T-helper 1 cell treated with Interleukin-12 subunit alpha and Interleukin-12 subunit beta and Interleukin-4 antibody, amounts not matched to agents 30 μg/mL and 1 μg/mL, for 36 hours (primary cell): ENCODE data around the gene METTL8.

Source experiments
- H3K27ac Mint-ChIP-seq: one replicate; pipeline ENCODE4 v1.8.0; 2021; ENCODE audit warnings: mild to moderate bottlenecking, mixed read lengths
- H3K27me3 Mint-ChIP-seq: one replicate; pipeline ENCODE4 v1.8.0; 2021; ENCODE audit warnings: low read depth, mixed read lengths
- H3K36me3 Mint-ChIP-seq: one replicate; pipeline ENCODE4 v1.8.0; 2021; ENCODE audit warnings: low read depth, mixed read lengths
- H3K4me1 Mint-ChIP-seq: one replicate; pipeline ENCODE4 v1.8.0; 2021; ENCODE audit warnings: low read depth, mixed read lengths
- H3K4me3 Mint-ChIP-seq: one replicate; pipeline ENCODE4 v1.8.0; 2021; ENCODE audit warnings: mild to moderate bottlenecking, moderate library complexity, mixed read lengths
- H3K9me3 Mint-ChIP-seq: one replicate; pipeline ENCODE4 v1.8.0; 2021; ENCODE audit warnings: mixed read lengths

Gene METTL8

GRCh38 chr2:171412571-171413175 lies 21.1 kb downstream of the METTL8 start:
- peaks cover 14% of the 10 kb centered on the region for H3K4me1 Mint-ChIP-seq
- H3K9me3 Mint-ChIP-seq = no peaks in the 10 kb centered on the region
- no peak overlapping the region for H3K4me3 Mint-ChIP-seq
- no peak overlapping the region for H3K27ac Mint-ChIP-seq
- H3K27me3 Mint-ChIP-seq = no peaks in the 10 kb centered on the region
- H3K36me3 Mint-ChIP-seq = no peaks in the 10 kb centered on the region

GRCh38 chr2:171411791-171412483 lies 21.9 kb downstream of the METTL8 start:
- Mint-ChIP-seq H3K36me3 (no peaks in the 10 kb centered on the region), H3K27me3 (no peaks in the 10 kb centered on the region), H3K4me1 (peaks cover 18% of the 10 kb centered on the region), H3K4me3 (no peak overlapping the region), H3K9me3 (no peaks in the 10 kb centered on the region), H3K27ac (no peak overlapping the region)

- no peaks in the 10 kb centered on the region for H3K9me3 Mint-ChIP-seq
- H3K4me3 Mint-ChIP-seq = no peak overlapping the region
- peaks cover 17% of the 10 kb centered on the region for H3K4me1 Mint-ChIP-seq
- H3K27me3 Mint-ChIP-seq = no peaks in the 10 kb centered on the region
- no peak overlapping the region for H3K27ac Mint-ChIP-seq
- H3K36me3 Mint-ChIP-seq = no peaks in the 10 kb centered on the region
These were observed 22.6 kb downstream of the METTL8 start for GRCh38 chr2:171411214-171411613.

GRCh38 chr2:171410624-171411023 lies 23.2 kb downstream of the METTL8 start:
- Mint-ChIP-seq H3K27me3 (no peaks in the 10 kb centered on the region), H3K27ac (no peak overlapping the region), H3K4me1 (peaks cover 17% of the 10 kb centered on the region), H3K4me3 (no peak overlapping the region), H3K9me3 (no peaks in the 10 kb centered on the region), H3K36me3 (peaks cover 3% of the 10 kb centered on the region)

- Mint-ChIP-seq H3K36me3 (peaks cover 6% of the 10 kb centered on the region), H3K4me1 (peaks cover 20% of the 10 kb centered on the region), H3K27ac (no peak overlapping the region), H3K4me3 (no peak overlapping the region), H3K9me3 (peaks cover under 1% of the 10 kb centered on the region), H3K27me3 (no peaks in the 10 kb centered on the region)
These were observed 23.7 kb downstream of the METTL8 start for GRCh38 chr2:171410101-171410500.

GRCh38 chr2:171409436-171409971 lies 24.3 kb downstream of the METTL8 start:
- H3K27me3 Mint-ChIP-seq = no peaks in the 10 kb centered on the region
- peaks cover 5% of the 10 kb centered on the region for H3K9me3 Mint-ChIP-seq
- H3K27ac Mint-ChIP-seq = peak overlapping the region; percentile 19
- H3K4me1 Mint-ChIP-seq = peaks cover 18% of the 10 kb centered on the region
- H3K4me3 Mint-ChIP-seq = peak overlapping the region; percentile 35
- peaks cover 10% of the 10 kb centered on the region for H3K36me3 Mint-ChIP-seq

GRCh38 chr2:171407676-171408044 lies 26.1 kb downstream of the METTL8 start:
- Mint-ChIP-seq H3K4me3 (no peak overlapping the region), H3K36me3 (peaks cover 12% of the 10 kb centered on the region), H3K4me1 (peaks cover 21% of the 10 kb centered on the region), H3K9me3 (peaks cover 5% of the 10 kb centered on the region), H3K27ac (no peak overlapping the region), H3K27me3 (no peaks in the 10 kb centered on the region)

GRCh38 chr2:171407030-171407675 lies 26.6 kb downstream of the METTL8 start:
- Mint-ChIP-seq H3K4me3 (no peak overlapping the region), H3K27ac (no peak overlapping the region), H3K9me3 (peaks cover 7% of the 10 kb centered on the region), H3K27me3 (no peaks in the 10 kb centered on the region), H3K36me3 (peaks cover 12% of the 10 kb centered on the region), H3K4me1 (peaks cover 21% of the 10 kb centered on the region)

- no peaks in the 10 kb centered on the region for H3K27me3 Mint-ChIP-seq
- H3K4me3 Mint-ChIP-seq = no peak overlapping the region
- H3K27ac Mint-ChIP-seq = no peak overlapping the region
- H3K4me1 Mint-ChIP-seq = peaks cover 21% of the 10 kb centered on the region
- H3K9me3 Mint-ChIP-seq = peaks cover 15% of the 10 kb centered on the region
- H3K36me3 Mint-ChIP-seq = peaks cover 16% of the 10 kb centered on the region
These were observed 27.7 kb downstream of the METTL8 start for GRCh38 chr2:171406044-171406443.

- Mint-ChIP-seq H3K36me3 (peaks cover 17% of the 10 kb centered on the region), H3K9me3 (peaks cover 15% of the 10 kb centered on the region), H3K27me3 (no peaks in the 10 kb centered on the region), H3K4me1 (peaks cover 21% of the 10 kb centered on the region), H3K4me3 (no peak overlapping the region), H3K27ac (no peak overlapping the region)
These were observed 28.2 kb downstream of the METTL8 start for GRCh38 chr2:171405546-171405945.

GRCh38 chr2:171404719-171405118 lies 29.1 kb downstream of the METTL8 start:
- peaks cover 17% of the 10 kb centered on the region for H3K36me3 Mint-ChIP-seq
- no peak overlapping the region for H3K4me3 Mint-ChIP-seq
- no peak overlapping the region for H3K27ac Mint-ChIP-seq
- peaks cover 15% of the 10 kb centered on the region for H3K9me3 Mint-ChIP-seq
- H3K27me3 Mint-ChIP-seq = no peaks in the 10 kb centered on the region
- H3K4me1 Mint-ChIP-seq = peaks cover 21% of the 10 kb centered on the region

GRCh38 chr2:171404261-171404660 lies 29.5 kb downstream of the METTL8 start:
- Mint-ChIP-seq H3K9me3 (peaks cover 15% of the 10 kb centered on the region), H3K4me1 (peaks cover 16% of the 10 kb centered on the region), H3K27ac (no peak overlapping the region), H3K27me3 (no peaks in the 10 kb centered on the region), H3K36me3 (peaks cover 17% of the 10 kb centered on the region), H3K4me3 (no peak overlapping the region)

GRCh38 chr2:171402906-171403580 lies 30.7 kb downstream of the METTL8 start:
- H3K4me1 Mint-ChIP-seq = peaks cover 18% of the 10 kb centered on the region
- H3K9me3 Mint-ChIP-seq = peaks cover 15% of the 10 kb centered on the region
- H3K27ac Mint-ChIP-seq = no peak overlapping the region
- H3K27me3 Mint-ChIP-seq = no peaks in the 10 kb centered on the region
- no peak overlapping the region for H3K4me3 Mint-ChIP-seq
- H3K36me3 Mint-ChIP-seq = peaks cover 17% of the 10 kb centered on the region

GRCh38 chr2:171401947-171402346 lies 31.8 kb downstream of the METTL8 start:
- peaks cover 15% of the 10 kb centered on the region for H3K9me3 Mint-ChIP-seq
- no peaks in the 10 kb centered on the region for H3K27me3 Mint-ChIP-seq
- H3K4me3 Mint-ChIP-seq = no peak overlapping the region
- H3K4me1 Mint-ChIP-seq = peaks cover 14% of the 10 kb centered on the region
- peaks cover 20% of the 10 kb centered on the region for H3K36me3 Mint-ChIP-seq
- H3K27ac Mint-ChIP-seq = no peak overlapping the region
